A673 (cell line): ENCODE data around the gene PADI3. TPM values are rescaled to one million over a fixed set of nuclear protein-coding genes. Genes with fewer than 3 reads are reported as not detected.

Source experiments
- BruUV-seq: library from RNA; stranded (reverse); fragments of 400-500 nt; replicated peaks from 2 replicates; lab custom pipeline; 2021; lab: Mats Ljungman, UMichigan
- CTCF ChIA-PET: fragments of 300-600 bp; sonication (Branson Sonifier 250); formaldehyde crosslinking; loops from one replicate; lab custom pipeline; 2022; ENCODE audit warnings: antibody characterized with exemption; lab: Charles Lee
- POLR2A ChIA-PET: fragments of 300-600 bp; sonication (Branson Sonifier 250); formaldehyde crosslinking; loops from one replicate; lab custom pipeline; 2022; ENCODE audit warnings: antibody characterized with exemption; ENCODE audit not compliant: low non-redundant PET; lab: Charles Lee
- DNase-seq: peaks from one replicate; pipeline ENCODE4 v3.0.0-alpha.2; 2015; ENCODE audit warnings: low spot score
- H3K27ac ChIP-seq: fragments of 200-600 bp; sonication (generic); 2 replicates; pipeline ENCODE4 v1.5.1; 2016; ENCODE audit warnings: mixed run types, low read depth, mild to moderate bottlenecking, mixed read lengths, antibody characterized with exemption, low read length; ENCODE audit not compliant: poor library complexity, severe bottlenecking
- H3K27me3 ChIP-seq: fragments of 200-600 bp; sonication (generic); replicated peaks from 2 replicates; pipeline ENCODE4 v1.6.1; 2017; ENCODE audit warnings: mixed run types, low read depth, mild to moderate bottlenecking, mixed read lengths, antibody characterized with exemption, low read length; ENCODE audit not compliant: insufficient read depth, poor library complexity
- H3K36me3 ChIP-seq: fragments of 200-600 bp; sonication (generic); 2 replicates; pipeline ENCODE4 v1.6.1; 2016; ENCODE audit warnings: mixed run types, mild to moderate bottlenecking, mixed read lengths, antibody characterized with exemption, low read length; ENCODE audit not compliant: insufficient read depth, poor library complexity, severe bottlenecking
- H3K4me1 ChIP-seq: fragments of 200-600 bp; sonication (generic); 2 replicates; pipeline ENCODE4 v1.6.1; 2017; ENCODE audit warnings: mixed run types, mild to moderate bottlenecking, mixed read lengths, antibody characterized with exemption, low read length; ENCODE audit not compliant: insufficient read depth, poor library complexity, severe bottlenecking
- H3K4me3 ChIP-seq: fragments of 200-600 bp; sonication (generic); 2 replicates; pipeline ENCODE4 v1.5.1; 2016; ENCODE audit warnings: low read depth, mixed run types, mild to moderate bottlenecking, mixed read lengths, low read length; ENCODE audit not compliant: poor library complexity, severe bottlenecking
- H3K9me3 ChIP-seq: fragments of 200-600 bp; sonication (generic); 2 replicates; pipeline ENCODE4 v1.6.1; 2016; ENCODE audit warnings: mixed run types, low read depth, mild to moderate bottlenecking, mixed read lengths, antibody characterized with exemption, low read length; ENCODE audit not compliant: poor library complexity, severe bottlenecking
- CTCF ChIP-seq: fragments of 300-800, 200-600 bp; sonication (generic); conservative IDR thresholded peaks from 2 replicates; pipeline ENCODE4 v1.5.1; 2017; ENCODE audit warnings: low read depth, mild to moderate bottlenecking, antibody characterized with exemption, low read length, moderate library complexity, mixed read lengths
- EZH2 ChIP-seq: fragments of 200-600 bp; sonication (generic); IDR thresholded peaks from 2 replicates; pipeline ENCODE4 v1.6.1; 2017; ENCODE audit warnings: borderline replicate concordance, low read depth, mild to moderate bottlenecking, mixed read lengths, antibody characterized with exemption, low read length; ENCODE audit not compliant: poor library complexity, severe bottlenecking
- intact Hi-C: fragments of 100-400 bp; cut with micrococcal nuclease; formaldehyde crosslinking; loops from one replicate; pipeline ENCODE4 v1.10.0; 2022; ENCODE audit not compliant: unreplicated experiment
- total RNA-seq: library from RNA; stranded (reverse); gene quantifications from 2 replicates; pipeline ENCODE4 v1.2.3, GENCODE V29; 2021

The PADI3 gene
- total RNA-seq, 1 experiment from 2014 or later, result 0.26 TPM

GRCh38 chr1:17282836-17283235 is 33.9 kb downstream of the PADI3 start:
- H3K27me3 ChIP-seq, result no peaks in the 10 kb centered on the region
- ChIA-PET POLR2A (no interaction called here), CTCF (no interaction called here)
- H3K4me1 ChIP-seq, result peaks cover 9% of the 10 kb centered on the region
- intact Hi-C loops, result no loop called here
- TF ChIP-seq CTCF, result no peak
- TF ChIP-seq EZH2, result no peak
- no peak for DNase-seq
- H3K36me3 ChIP-seq, result no peaks in the 10 kb centered on the region
- H3K27ac ChIP-seq, result no peak overlapping the region
- H3K4me3 ChIP-seq, result no peak overlapping the region
- H3K9me3 ChIP-seq, result no peaks in the 10 kb centered on the region
- no TSS peak for BruUV-seq

- CTCF ChIA-PET, result no interaction called here
- intact Hi-C loops, result loop anchor here (5.0 kb wide), 1 partner anchor 159 kb away; no protein-coding TSS in a partner anchor
Measured at GRCh38 chr1:17286646-17287045, 37.7 kb downstream of the PADI3 start.

GRCh38 chr1:17287130-17287776 is 38.4 kb downstream of the PADI3 start:
- intact Hi-C loops, result loop anchor here (5.0 kb wide), 1 partner anchor 160 kb away; no protein-coding TSS in a partner anchor
- TF ChIP-seq CTCF (no peak), EZH2 (no peak)
- Histone ChIP-seq H3K27me3 (no peaks in the 10 kb centered on the region), H3K4me1 (peaks cover 13% of the 10 kb centered on the region), H3K27ac (no peak overlapping the region), H3K36me3 (no peaks in the 10 kb centered on the region), H3K4me3 (no peak overlapping the region), H3K9me3 (no peaks in the 10 kb centered on the region)
- BruUV-seq, result no TSS peak
- POLR2A ChIA-PET, result no interaction called here
- peak; percentile 80 for DNase-seq
- CTCF ChIA-PET, result no interaction called here

More at GRCh38 chr1:17286646-17287045, 37.7 kb downstream of the PADI3 start:
- no peak overlapping the region for H3K4me3 ChIP-seq
- peaks cover 13% of the 10 kb centered on the region for H3K4me1 ChIP-seq
- BruUV-seq, result no TSS peak
- no peaks in the 10 kb centered on the region for H3K36me3 ChIP-seq
- H3K27ac ChIP-seq, result no peak overlapping the region
- H3K27me3 ChIP-seq, result no peaks in the 10 kb centered on the region
- no peak for DNase-seq
- POLR2A ChIA-PET, result no interaction called here
- H3K9me3 ChIP-seq, result no peaks in the 10 kb centered on the region
- TF ChIP-seq CTCF (no peak), EZH2 (no peak)
